T-cell (primary cell): Measurements from ENCODE around the gene ALOXE3. TPM values are rescaled to one million over a fixed set of nuclear protein-coding genes. Genes with fewer than 3 reads are reported as not detected.

ENCODE experiments used
- ATAC-seq, 4 experiments: fragments of 200-7000 bp in 3 of 4; fragments of 150-1000 bp in 1 of 4; cut with Tn5 transposase; replicated peaks in 1 of 4; 1 replicate in 3 of 4; 2 replicates in 1 of 4; pipeline ENCODE4 v1.10.0; 2021; ENCODE audit warnings: moderate library complexity in 3 of 4, mild to moderate bottlenecking in 2 of 4, moderate number of reproducible peaks in 1 of 4
- CTCF ChIA-PET, 2 donors: fragments of 300-600 bp; sonication (Branson Sonifier 250); formaldehyde crosslinking; loops; one replicate each; lab custom pipeline; 2022; ENCODE audit warnings: antibody characterized with exemption in 2 of 2; lab: Charles Lee
- POLR2A ChIA-PET, 2 donors: fragments of 300-600 bp; sonication (Branson Sonifier 250); formaldehyde crosslinking; loops; one replicate each; lab custom pipeline; 2022; ENCODE audit warnings: antibody characterized with exemption in 2 of 2; lab: Charles Lee
- DNase-seq, 35 experiments: peaks; one replicate each; pipeline versions ENCODE4 v3.0.0 to v3.0.0-alpha.2; 2013 to 2023
- H3K27ac ChIP-seq: one replicate; pipeline ENCODE4 v1.5.1; 2013; ENCODE audit warnings: low read length
- H3K27me3 ChIP-seq, 2 experiments: replicated peaks in 1 of 2; 1 replicate in 1 of 2; 2 replicates in 1 of 2; pipeline versions ENCODE4 v1.6.1 to v1.7.0; 2013; ENCODE audit warnings: low read length in 1 of 2, mixed read lengths in 1 of 2; ENCODE audit not compliant: control insufficient read depth in 2 of 2, insufficient read depth in 2 of 2; ENCODE audit errors: extremely low read depth in 1 of 2
- H3K36me3 ChIP-seq, 2 donors: 1 replicate in 1 of 2; 2 replicates in 1 of 2; pipeline versions ENCODE4 v1.6.1 to v1.7.0; 2013; ENCODE audit warnings: low read length in 1 of 2; ENCODE audit not compliant: control insufficient read depth in 2 of 2, insufficient read depth in 1 of 2; ENCODE audit errors: extremely low read depth in 1 of 2
- H3K4me1 ChIP-seq, 2 experiments: 1 replicate in 1 of 2; 2 replicates in 1 of 2; pipeline versions ENCODE4 v1.6.1 to v1.7.0; 2013; ENCODE audit warnings: low read length in 2 of 2, mixed read lengths in 1 of 2; ENCODE audit not compliant: insufficient read depth in 2 of 2, control insufficient read depth in 1 of 2; ENCODE audit errors: extremely low read depth in 1 of 2
- H3K4me3 ChIP-seq, 2 donors: 1 replicate in 1 of 2; 2 replicates in 1 of 2; pipeline versions ENCODE4 v1.5.1 to v1.7.0; 2013; ENCODE audit warnings: mild to moderate bottlenecking in 2 of 2, low read length in 1 of 2, moderate library complexity in 1 of 2; ENCODE audit not compliant: control insufficient read depth in 1 of 2; ENCODE audit errors: extremely low read depth in 1 of 2
- H3K9me3 ChIP-seq: 2 replicates; pipeline ENCODE4 v1.7.0; 2013
- H3K27ac Mint-ChIP-seq, 2 donors: one replicate each; pipeline ENCODE4 v1.8.0; 2020 to 2021; ENCODE audit warnings: mild to moderate bottlenecking in 2 of 2, mixed read lengths in 2 of 2
- H3K27me3 Mint-ChIP-seq, 2 donors: one replicate each; pipeline ENCODE4 v1.8.0; 2021 to 2022; ENCODE audit warnings: mixed read lengths in 2 of 2
- H3K36me3 Mint-ChIP-seq: one replicate; pipeline ENCODE4 v1.8.0; 2021; ENCODE audit warnings: mixed read lengths
- H3K4me1 Mint-ChIP-seq, 3 donors: one replicate each; pipeline ENCODE4 v1.8.0; 2020 to 2022; ENCODE audit warnings: mixed read lengths in 3 of 3, mild to moderate bottlenecking in 1 of 3
- H3K4me3 Mint-ChIP-seq, 3 donors: one replicate each; pipeline ENCODE4 v1.8.0; 2020 to 2022; ENCODE audit warnings: mild to moderate bottlenecking in 3 of 3, mixed read lengths in 3 of 3, moderate library complexity in 3 of 3
- H3K9me3 Mint-ChIP-seq, 3 donors: one replicate each; pipeline ENCODE4 v1.8.0; 2020 to 2022; ENCODE audit warnings: mixed read lengths in 3 of 3
- WGBS: methylation state at CpG from one replicate; pipeline ENCODE4 v1.1.5; 2013; ENCODE audit warnings: missing lambda C conversion rate; ENCODE audit not compliant: insufficient coverage; 5-methylcytosine and 5-hydroxymethylcytosine counted together
- total RNA-seq, 35 experiments: library from RNA in 6 of 35; stranded (reverse) in 6 of 35; fragments of 120-200 nt in 1 of 35; gene quantifications; one replicate each; pipeline versions ENCODE4 v1.2.1 to v1.2.4 and lab custom pipeline; 2013 to 2026

ALOXE3 gene
- total RNA-seq, 5 donors from 2014 or later (not counting 1 experiment from before 2014, with no cell fraction given): 0.13 to 1.2 (median 0.19) TPM; not detected in 1

DNA sequence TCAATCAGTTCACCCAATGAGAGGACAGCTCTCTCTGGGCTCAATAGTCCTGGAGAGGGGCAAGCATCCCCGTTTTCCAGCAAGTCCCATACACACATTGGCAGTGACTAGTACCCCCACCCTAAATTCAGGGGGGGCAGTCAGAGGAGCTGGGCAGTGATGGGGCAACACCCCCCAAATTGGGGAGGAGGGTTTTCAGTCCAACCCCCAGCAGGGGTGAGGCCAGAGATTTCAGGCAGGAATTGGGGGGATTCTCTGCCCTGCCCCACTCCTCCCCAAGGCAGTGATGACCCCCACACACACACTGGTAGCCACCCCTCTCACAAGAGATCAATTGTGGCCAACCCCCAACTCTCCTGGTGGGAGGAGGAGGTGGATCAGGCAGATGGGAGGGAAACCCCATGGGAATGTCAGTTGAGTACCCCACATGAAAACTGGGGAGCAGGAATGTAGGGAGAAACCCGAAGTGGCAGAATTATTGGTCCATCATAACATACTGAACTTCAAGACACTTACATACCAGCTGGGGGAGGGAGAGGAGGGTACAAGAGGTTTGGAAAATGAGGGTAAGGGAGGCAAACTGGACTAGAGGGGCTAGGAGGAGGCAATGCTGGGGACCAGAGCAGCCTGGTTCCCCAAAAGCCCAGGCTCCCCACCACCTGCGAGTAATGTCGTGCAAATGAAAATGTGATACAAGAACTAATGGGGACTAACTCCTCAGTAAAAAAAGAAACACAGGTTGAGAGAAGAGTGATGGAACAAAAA lies 41.3 kb upstream of the ALOXE3 start:
- Mint-ChIP-seq H3K27me3 (no peaks in the 10 kb centered on the region), H3K4me3 (peak overlapping the region; percentile 57 to 85 (median 73)), H3K36me3 (peaks cover 25% of the 10 kb centered on the region), H3K27ac (peak overlapping the region; percentile 87 to 92), H3K4me1 (peaks cover 54 to 61% (median 57%) of the 10 kb centered on the region in 3 donors), H3K9me3 (no peaks in the 10 kb centered on the region)
- H3K4me3 ChIP-seq: no peak overlapping the region
- DNase-seq: peak in 1 of 35 experiments; percentile 12
- H3K4me1 ChIP-seq: peaks cover 34 to 88% of the 10 kb centered on the region in 2 experiments
- H3K27me3 ChIP-seq: no peaks in the 10 kb centered on the region
- H3K27ac ChIP-seq: peak overlapping the region; percentile 99
- CTCF ChIA-PET: interaction anchor here (0.6 to 2.0 kb wide), 4 partner anchors 14 to 100 kb away, joined by 3 to 10 read pairs (median 6); no protein-coding TSS in a partner anchor
- H3K9me3 ChIP-seq: no peaks in the 10 kb centered on the region
- WGBS: no CpG with 5 or more reads among the region's 4 CpGs
- peaks cover 9 to 33% of the 10 kb centered on the region in 2 donors for H3K36me3 ChIP-seq
- ATAC-seq: no peak
- POLR2A ChIA-PET: interaction anchor here in 1 of 2 donors (1.0 to 1.2 kb wide), 2 partner anchors 18 to 63 kb away, joined by 4 to 8 read pairs; no protein-coding TSS in a partner anchor

- DNase-seq (no peak), ATAC-seq (no peak)
- POLR2A ChIA-PET: interaction anchor here in 1 of 2 donors (0.6 to 1.2 kb wide), 2 partner anchors 18 to 29 kb away, joined by 4 to 8 read pairs; no protein-coding TSS in a partner anchor
- Histone ChIP-seq H3K4me1 (peaks cover 32 to 88% of the 10 kb centered on the region in 2 experiments), H3K4me3 (no peak overlapping the region), H3K36me3 (peaks cover 9 to 33% of the 10 kb centered on the region in 2 donors), H3K27ac (peak overlapping the region; percentile 99), H3K9me3 (no peaks in the 10 kb centered on the region), H3K27me3 (no peaks in the 10 kb centered on the region)
- peaks cover 26% of the 10 kb centered on the region for H3K36me3 Mint-ChIP-seq
- no CpG with 5 or more reads among the region's 3 CpGs for WGBS
- CTCF ChIA-PET: interaction anchor here (0.5 to 2.0 kb wide), 8 partner anchors 14 to 124 kb away, joined by 3 to 10 read pairs (median 6); no protein-coding TSS in a partner anchor
- H3K27me3 Mint-ChIP-seq: no peaks in the 10 kb centered on the region
- H3K4me3 Mint-ChIP-seq: peak overlapping the region; percentile 14 to 85 (median 26)
- peaks cover 47 to 60% (median 50%) of the 10 kb centered on the region in 3 donors for H3K4me1 Mint-ChIP-seq
- H3K27ac Mint-ChIP-seq: peak overlapping the region; percentile 87 to 88
- H3K9me3 Mint-ChIP-seq: no peaks in the 10 kb centered on the region
Observed at GRCh38 chr17:8159032-8159400, 40.7 kb upstream of the ALOXE3 start.

GRCh38 chr17:8158267-8159031 lies 40.1 kb upstream of the ALOXE3 start:
- ATAC-seq (no peak), DNase-seq (peak; percentile 58 to 91 (median 79))
- ChIA-PET POLR2A (interaction anchor here in 1 of 2 donors (0.6 to 1.2 kb wide), 2 partner anchors 17 to 30 kb away, joined by 4 to 8 read pairs; no protein-coding TSS in a partner anchor), CTCF (interaction anchor here (0.5 to 2.0 kb wide), 12 partner anchors 15 to 125 kb away, joined by 3 to 10 read pairs (median 5); no protein-coding TSS in a partner anchor)
- Mint-ChIP-seq H3K4me3 (peak overlapping the region; percentile 14 to 51 (median 26)), H3K36me3 (peaks cover 30% of the 10 kb centered on the region), H3K4me1 (peaks cover 45 to 60% (median 45%) of the 10 kb centered on the region in 3 donors), H3K27me3 (no peaks in the 10 kb centered on the region), H3K27ac (peak overlapping the region; percentile 87 to 88), H3K9me3 (no peaks in the 10 kb centered on the region)
- H3K27ac ChIP-seq: peak overlapping the region; percentile 93
- 43% methylated on average over 9 of the region's 20 CpGs for WGBS
- no peak overlapping the region for H3K4me3 ChIP-seq
- H3K36me3 ChIP-seq: peaks cover 9 to 33% of the 10 kb centered on the region in 2 donors
- H3K9me3 ChIP-seq: no peaks in the 10 kb centered on the region
- H3K4me1 ChIP-seq: peaks cover 35 to 88% of the 10 kb centered on the region in 2 experiments
- H3K27me3 ChIP-seq: no peaks in the 10 kb centered on the region

GRCh38 chr17:8156246-8156992 lies 38.1 kb upstream of the ALOXE3 start:
- Mint-ChIP-seq H3K9me3 (no peaks in the 10 kb centered on the region), H3K27ac (no peak overlapping the region), H3K4me3 (no peak overlapping the region), H3K27me3 (no peaks in the 10 kb centered on the region), H3K4me1 (peaks cover 39 to 70% (median 54%) of the 10 kb centered on the region in 3 donors), H3K36me3 (peaks cover 26% of the 10 kb centered on the region)
- Histone ChIP-seq H3K27ac (peak overlapping the region; percentile 100), H3K9me3 (no peaks in the 10 kb centered on the region), H3K36me3 (peaks cover 9 to 31% of the 10 kb centered on the region in 2 donors), H3K4me1 (peaks cover 34 to 93% of the 10 kb centered on the region in 2 experiments), H3K27me3 (no peaks in the 10 kb centered on the region), H3K4me3 (peak overlapping the region; percentile 91 to 96)
- WGBS: under 1% methylated on average over 52 of the region's 59 CpGs
- CTCF ChIA-PET: interaction anchor here in 1 of 2 donors (0.6 to 2.4 kb wide), 8 partner anchors 12 to 274 kb away, joined by 3 to 15 read pairs (median 4); partner anchors contain the start of genes ALOXE3 and SLC25A35
- ATAC-seq (peak; percentile 75 to 86 (median 85)), DNase-seq (peak; percentile 99 to 100 (median 100))
- POLR2A ChIA-PET: interaction anchor here (0.7 to 1.5 kb wide), 16 partner anchors 8 to 92 kb away, joined by 3 to 20 read pairs (median 6); partner anchors contain the start of gene CTC1 (in 1 of the 2)

DNA sequence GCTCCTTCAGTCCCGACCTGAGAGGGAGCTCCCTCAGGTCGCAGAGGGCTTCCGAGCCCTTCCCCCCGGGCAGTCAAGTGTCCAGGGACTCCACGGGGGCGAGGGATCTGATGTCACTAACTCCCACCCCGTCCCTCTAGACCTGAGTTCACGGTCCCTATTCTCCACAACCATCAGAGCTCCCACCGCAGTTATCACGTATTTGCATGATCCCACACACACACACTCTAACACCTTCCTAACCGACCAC lies 37.6 kb upstream of the ALOXE3 start:
- DNase-seq: no peak
- no peaks in the 10 kb centered on the region for H3K9me3 ChIP-seq
- ChIA-PET POLR2A (interaction anchor here (0.5 to 1.5 kb wide), 11 partner anchors 8 to 36 kb away, joined by 4 to 20 read pairs (median 5); no protein-coding TSS in a partner anchor), CTCF (interaction anchor here in 1 of 2 donors (0.8 to 2.4 kb wide), 5 partner anchors 12 to 37 kb away, joined by 4 to 15 read pairs (median 7); partner anchors contain the start of gene ALOXE3)
- WGBS: 3% methylated on average over 11 of the region's 11 CpGs
- H3K27me3 ChIP-seq: no peaks in the 10 kb centered on the region
- peak overlapping the region; percentile 100 for H3K27ac ChIP-seq
- H3K36me3 ChIP-seq: peaks cover 5 to 26% of the 10 kb centered on the region in 2 donors
- H3K4me3 Mint-ChIP-seq: no peak overlapping the region
- no peaks in the 10 kb centered on the region for H3K27me3 Mint-ChIP-seq
- H3K4me1 ChIP-seq: peaks cover 30 to 92% of the 10 kb centered on the region in 2 experiments
- H3K4me3 ChIP-seq: peak overlapping the region; percentile 91 to 96
- H3K27ac Mint-ChIP-seq: no peak overlapping the region
- H3K36me3 Mint-ChIP-seq: peaks cover 21% of the 10 kb centered on the region
- no peak for ATAC-seq
- peaks cover 37 to 67% (median 52%) of the 10 kb centered on the region in 3 donors for H3K4me1 Mint-ChIP-seq
- no peaks in the 10 kb centered on the region for H3K9me3 Mint-ChIP-seq
